ENCODE measurements around the gene NPAS3.

NPAS3 gene

DNA sequence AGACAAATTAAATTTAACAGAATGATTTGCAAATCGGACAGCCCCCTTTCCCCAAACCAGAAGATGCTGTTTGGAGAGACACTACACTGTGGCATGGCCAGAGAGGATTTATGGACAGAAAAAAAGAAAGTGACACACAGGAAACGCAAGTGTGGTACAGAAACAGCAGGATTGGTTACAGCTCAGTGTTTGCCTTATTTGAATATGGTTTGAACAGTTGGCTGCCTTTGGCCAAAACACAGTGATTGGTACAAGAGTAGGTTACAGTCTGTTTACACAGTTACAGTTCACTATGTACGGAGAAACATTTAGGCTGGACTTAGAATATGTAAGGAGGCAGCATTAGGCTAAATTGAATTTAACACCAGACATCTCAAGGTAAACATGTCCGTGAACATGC, 335.3 kb downstream of the NPAS3 start:
- DNase-seq, result no peak

DNA sequence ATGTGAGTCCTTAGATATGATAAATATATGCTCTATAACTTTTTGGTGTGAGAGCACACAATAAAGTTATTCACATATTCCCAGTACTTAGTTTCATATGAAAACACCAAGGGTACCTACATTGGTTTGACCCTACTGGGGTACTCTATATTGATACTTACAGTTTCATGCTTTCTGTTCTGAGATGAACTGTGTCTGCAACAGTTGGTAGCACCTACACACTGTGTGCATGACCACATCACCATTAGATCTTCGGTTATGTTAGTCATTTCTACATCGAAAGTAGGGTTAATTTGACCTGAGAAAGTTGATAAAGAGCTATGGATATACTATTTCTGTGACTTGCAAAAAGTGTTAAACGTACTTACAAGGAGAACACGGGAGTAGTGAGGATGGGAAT, 337.2 kb downstream of the NPAS3 start:
- no peak for DNase-seq

DNA sequence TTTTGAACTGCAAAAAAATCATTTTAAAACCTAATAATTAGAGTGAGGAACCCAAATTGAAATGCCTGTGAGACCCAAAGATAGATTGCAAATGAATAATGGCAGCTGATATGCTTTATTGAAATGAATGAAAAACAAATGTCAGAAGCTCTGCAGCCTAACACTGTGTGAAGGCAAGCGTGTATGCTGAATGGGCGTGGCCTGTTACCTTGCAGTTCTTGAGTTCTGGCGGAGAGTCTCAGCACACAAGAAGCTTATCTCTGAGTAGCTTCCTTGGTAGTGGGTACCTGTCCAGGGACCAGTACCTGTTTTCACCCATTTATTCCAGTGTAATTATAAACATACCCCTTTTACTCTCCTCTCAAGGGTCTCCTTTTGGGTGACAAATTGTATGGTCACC, 341.2 kb downstream of the NPAS3 start:
- DNase-seq, result no peak

DNA sequence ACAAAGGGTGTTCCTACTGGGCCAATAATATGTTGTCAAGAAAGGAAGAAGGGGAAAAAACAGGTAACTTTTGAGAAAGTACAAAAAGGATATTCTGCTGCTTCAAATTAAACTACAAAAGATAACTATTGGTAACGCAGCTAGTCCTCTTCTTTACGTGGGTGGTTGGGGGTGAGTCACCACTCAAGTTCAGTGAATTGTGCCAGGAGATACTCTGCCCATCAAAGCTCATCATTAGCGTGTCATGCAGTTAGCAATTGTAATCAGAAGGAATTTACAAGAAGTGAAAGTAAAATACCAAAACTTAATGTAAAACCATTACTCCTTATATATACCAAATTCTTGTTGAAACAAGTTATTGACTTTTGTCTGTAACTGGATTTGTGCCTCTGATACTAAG, 342.0 kb downstream of the NPAS3 start:
- DNase-seq, result no peak

DNA sequence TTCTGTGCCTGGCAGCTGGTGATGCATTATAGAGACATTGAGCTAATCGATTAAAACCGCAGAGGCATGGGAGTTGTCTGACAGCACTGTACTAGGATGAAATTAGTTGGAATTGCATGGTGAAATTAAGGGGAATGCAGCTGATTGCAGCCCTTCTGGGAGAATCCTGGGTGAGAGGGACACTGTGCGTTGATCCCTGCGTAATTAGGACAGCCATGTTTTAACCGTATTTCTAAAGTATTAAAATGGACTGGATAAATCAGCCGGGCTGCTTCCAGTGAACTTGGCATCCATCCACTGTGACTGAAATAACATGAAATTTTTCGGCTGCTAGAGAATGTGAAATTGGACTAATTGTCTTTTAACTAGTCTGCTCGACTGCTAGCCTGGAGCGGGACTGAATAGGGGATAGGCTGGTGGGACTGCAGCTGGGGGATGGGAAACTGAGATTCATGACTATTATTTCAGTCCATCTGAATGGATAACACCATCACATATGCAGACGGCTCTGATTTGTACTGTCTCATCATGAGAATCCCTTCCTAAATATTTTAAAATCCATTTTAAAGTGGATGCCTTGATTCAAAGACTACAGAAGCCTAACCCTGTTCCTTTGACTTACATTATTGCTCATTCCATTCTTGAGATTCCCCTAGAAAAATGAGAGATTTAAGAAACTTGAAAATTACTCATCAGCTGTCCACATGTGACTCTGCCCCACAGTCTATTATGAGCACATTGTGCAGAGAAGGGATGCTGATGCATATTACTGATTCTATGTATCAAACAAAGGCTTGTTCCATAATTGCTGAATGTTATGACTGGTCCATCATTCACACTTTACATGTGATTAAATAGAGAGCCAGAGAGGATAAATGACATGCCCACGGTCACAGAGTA, 343.9 kb downstream of the NPAS3 start:
- DNase-seq, result no peak

DNA sequence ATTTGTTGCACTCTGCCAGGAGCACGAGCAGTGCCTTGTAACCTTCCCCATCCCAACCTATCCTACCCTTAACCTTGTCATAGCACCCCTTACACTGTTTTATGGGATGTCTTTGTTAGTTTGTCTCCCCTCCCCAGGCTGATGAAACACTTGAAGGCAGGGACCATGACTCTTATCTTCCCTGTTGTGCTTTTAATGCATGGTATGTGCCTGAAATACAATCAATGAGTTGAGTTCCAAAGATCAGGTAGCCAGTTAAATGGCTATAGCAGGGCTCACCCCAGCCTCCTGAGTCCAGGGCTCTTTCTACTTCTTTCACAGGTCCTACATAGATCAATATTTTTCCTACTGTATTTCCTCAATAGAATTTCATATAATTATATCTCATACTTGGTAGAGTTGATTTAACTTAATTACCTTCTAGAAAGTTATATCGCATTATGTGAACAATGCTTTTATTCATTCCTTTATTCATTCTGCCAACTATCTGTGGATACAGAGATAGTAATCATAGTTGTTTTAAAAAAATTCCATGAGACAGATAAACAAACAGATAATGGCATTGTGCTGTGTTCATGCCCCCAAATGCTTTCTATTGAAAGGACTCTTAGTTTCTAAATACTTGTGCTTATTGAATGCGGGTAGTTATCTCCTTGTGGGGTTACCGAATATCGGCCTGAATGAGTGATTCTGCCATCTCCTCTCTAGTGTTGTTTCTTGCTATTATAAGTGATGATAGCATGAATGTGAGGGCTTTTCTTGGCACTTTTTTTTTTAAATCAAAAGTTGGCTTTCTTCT, 347.4 kb downstream of the NPAS3 start:
- DNase-seq, result no peak

DNA sequence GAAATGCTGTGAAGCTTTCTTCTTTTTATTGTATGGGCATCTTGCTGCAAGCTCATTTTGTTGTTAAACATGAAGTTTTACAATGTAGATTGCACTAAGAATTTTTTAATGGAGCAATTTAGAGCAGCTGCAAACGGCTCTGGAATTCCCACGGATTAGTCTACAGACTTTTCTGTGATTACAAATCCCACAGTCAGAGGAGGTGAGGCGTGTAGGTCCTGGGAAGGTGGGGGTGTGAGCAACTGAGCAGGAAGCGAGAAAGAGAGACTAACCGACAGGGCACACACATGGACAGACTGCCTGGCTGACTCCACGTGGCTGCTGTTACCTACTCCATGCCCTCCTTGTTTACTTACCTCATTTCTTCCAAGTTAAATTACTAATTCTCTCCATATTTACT, 348.5 kb downstream of the NPAS3 start:
- no peak for DNase-seq

DNA sequence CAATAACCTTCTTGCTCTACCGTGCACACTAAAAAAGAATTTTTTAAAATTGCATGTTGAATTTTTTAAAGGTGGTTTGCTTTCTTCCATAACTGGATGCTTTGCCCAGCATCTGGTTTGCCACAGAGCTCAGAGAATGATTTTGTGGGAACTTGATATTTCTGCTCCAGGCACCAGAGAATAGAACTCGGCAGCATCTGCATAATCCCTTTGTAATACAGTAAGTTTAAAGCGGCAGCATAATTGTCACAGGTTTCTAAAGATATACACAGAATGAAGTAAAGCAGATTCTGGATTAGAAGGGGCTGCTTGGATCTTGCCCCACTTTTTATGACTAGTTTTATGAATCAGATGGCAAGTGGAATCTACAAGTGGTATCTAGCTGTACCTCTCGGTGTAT, 352.0 kb downstream of the NPAS3 start:
- no peak for DNase-seq

DNA sequence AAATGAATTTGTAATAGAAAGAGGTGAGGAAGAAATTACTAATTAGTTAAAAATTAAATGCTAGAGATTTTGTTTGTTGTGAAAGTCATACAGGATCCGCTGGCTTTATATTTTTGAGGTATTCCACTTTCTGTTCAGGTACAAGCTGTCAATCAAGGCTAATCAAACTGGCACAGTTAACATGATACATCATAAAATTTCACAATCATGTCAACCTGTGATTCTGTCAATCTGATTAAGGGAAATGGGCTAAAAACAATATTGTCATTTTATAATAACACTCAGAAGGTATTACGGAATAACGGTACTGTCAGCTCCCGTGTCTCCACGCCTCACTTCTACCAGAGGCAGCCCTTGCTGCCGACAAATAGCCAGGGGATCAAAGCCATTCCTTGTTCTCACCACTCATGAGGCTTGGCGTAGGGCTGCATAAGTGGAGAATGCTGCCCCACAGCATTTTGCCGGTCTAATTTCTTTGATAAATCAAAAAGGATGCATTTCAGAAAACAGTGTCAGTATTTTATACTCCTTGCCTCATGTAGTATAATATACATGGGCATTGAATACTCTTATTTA, 352.9 kb downstream of the NPAS3 start:
- no peak for DNase-seq

DNA sequence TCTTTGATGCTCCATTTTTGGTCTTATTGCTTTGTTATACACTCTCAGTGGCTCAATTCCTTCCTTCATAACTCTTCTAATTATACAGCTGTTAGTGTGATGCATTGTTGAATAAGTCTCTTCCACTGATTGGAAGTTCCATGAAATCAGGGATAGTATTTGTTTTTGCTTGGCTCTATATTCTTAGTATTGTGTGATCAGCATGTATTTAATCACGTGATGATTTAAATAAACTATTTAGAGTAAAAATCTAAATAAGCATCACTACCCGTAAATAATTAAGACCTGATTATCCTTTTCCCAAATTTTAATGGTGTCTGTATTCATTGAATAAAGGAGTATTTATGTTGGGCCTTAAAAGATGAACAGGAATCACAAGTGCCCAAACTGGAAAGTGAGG, 355.7 kb downstream of the NPAS3 start:
- no peak for DNase-seq

DNA sequence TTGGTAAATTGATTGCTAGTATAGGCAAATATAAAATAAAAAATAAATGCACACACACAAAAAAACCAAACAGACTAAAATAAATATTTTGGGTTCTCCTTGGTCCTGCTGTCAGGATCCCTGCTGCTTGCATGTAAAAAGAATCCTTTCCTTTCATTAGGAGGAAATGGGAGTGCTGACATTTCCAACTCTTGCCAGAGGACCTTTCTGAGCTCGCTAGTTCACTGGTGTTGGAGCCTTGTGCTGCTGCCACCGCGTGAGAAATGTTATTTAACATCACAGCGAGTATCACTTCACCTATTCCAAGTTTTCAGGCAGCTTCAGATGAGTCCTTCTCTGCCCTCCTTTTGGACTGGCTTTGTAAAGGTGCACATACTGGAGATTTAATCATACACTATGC, 358.9 kb downstream of the NPAS3 start:
- no peak for DNase-seq

DNA sequence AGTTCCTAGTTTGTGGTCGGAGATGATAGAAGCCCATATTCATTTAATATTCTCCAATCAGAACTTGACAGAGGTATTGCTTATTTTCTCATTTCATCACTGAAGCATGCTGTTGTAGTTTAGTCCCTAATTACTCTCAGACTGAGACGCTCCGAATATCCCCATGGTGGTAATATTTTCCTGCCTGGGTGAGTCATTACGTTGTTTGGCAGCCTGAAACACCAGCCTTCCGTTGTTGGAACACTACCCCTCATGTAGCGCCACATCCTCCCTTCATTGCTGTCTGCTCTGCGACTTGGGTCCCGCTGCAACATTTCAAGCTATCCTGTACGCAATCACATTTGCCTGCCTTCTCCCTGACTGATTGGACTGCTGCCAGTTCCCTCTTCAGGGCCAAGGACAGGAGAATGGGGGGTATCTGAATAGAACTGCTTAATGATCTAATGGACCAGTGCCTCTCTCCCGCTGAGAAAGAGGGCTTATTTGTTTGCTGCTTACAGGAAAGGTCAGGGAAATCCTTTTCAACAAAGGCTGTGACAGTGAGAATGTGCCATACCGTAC, 369.1 kb downstream of the NPAS3 start:
- DNase-seq, result no peak

DNA sequence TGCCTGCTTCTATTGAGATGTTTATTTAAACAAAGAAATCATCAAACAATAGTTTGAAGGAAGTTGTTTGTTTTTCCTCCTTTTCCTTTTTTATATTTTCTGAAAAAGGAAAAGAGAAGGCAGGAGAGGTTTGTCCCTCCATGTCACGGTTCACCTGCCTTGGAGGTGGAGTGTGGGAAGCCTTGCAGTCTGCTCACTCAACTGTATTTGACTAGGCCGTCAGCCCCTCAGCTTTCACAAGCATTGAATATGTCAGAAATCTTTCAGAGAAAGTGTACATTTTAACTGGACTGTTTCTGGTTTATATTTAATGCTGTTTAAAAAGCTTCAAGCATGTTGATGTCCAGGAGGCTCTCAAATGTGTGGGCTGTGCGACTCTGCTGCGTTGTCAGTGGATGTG, 370.4 kb downstream of the NPAS3 start:
- no peak for DNase-seq

DNA sequence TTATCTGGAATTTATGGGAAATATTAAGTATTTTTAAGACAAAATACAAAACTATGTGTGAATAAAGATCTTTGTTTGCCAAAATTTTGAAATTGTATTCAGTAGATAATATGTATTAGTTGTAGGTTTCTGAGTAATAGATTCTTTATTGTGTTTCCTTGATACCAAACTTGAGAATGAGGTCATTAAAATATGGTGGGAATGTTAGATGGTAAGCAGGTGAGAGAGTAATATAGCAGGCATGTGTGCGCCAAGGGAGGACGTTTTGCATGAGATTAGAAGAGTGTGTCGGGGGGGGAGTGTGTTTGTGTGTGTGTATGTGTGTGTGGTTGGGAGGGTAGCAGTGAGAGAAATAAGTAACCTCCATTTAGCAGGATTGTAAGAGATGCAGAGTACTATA, 376.5 kb downstream of the NPAS3 start:
- no peak for DNase-seq

DNA sequence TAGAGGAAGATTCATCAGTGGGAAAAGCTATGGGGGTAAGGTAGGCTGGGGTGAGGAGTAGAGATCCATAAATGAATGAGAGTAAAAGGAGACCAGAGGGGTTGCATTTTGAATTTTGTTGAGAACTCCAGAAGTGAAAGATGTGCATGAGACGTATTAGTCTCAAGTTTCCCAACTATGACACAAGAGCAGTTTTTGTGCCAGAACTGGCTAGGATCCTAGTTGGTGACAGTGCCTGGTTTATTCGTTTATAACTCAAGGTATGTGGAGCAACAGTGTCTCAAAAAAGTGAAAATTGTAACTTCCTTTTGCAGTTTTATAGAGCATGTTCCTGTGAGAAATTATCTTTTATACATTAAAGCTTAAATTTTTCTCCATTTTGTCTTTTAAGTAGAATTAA, 377.0 kb downstream of the NPAS3 start:
- DNase-seq, result no peak

DNA sequence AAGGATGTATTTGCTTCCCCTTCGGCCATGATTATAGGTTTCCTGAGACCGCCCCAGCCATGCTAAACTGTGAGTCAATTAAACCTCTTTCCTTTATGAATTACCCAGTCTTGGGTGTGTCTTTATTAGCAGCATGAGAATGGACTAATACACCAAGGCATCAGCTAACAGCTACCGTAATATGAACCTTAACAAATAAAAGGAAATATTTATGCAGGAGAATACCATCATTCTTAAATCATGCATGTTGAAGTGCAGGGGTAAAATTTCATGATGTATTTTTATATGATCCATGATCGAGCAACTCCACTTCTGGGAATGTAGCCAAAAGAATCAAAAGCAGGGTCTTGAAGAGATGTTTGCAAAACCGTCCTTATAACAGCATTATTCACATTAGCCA, 379.0 kb downstream of the NPAS3 start:
- DNase-seq, result no peak

DNA sequence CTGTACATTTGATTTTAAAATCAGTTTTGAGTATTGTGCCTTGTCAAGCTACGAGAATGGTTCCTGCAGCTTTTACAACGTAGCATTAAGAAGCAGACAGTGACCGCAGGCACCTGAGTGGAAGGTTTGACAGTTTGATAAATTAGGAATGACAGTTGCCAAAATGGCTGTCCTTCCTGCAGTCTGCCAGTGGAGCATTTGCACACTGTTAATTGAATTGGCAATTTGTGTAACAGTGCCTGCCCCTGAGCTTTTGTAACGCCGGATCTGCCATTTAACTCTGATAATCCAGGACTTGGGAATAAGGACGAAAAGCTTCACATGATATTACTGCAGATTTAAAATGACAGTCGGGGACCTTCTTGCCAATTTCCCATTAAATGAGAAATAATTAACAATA, 385.3 kb downstream of the NPAS3 start:
- DNase-seq, result no peak

DNA sequence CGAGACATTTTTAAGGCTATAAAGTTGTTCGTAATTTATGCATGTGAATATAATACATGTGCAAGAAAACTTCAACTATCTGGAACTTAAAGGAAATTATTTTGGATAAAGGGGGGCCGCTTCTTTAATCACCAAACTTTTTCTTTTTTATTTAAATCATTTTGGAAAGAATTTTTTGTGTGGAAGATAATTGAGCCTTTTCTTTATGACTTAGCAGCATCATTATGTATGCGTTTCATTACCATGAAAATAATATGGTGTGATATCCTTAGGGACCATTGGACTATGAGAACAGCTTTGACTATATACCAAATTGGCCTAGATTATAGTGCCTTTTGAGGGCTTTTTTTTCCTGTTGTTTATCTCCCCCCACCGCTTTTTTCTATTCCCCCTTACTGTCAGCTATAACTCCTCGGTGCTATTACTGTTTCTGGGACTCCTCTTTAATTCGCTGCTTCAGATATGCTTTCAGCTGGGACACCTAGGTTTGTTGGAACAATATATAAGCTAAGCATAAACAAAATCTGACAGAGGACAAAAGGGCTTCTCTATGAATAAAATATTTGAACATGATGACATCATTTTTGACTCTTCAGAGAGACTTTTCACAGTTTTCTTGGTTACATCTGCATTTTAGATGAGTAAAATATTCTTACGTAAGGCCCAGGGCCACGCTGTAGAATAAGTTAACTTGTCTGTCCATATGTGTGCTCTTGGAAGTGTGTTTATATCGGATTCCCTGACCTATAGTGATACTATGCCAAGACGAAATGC, 392.7 kb downstream of the NPAS3 start:
- no peak for DNase-seq

DNA sequence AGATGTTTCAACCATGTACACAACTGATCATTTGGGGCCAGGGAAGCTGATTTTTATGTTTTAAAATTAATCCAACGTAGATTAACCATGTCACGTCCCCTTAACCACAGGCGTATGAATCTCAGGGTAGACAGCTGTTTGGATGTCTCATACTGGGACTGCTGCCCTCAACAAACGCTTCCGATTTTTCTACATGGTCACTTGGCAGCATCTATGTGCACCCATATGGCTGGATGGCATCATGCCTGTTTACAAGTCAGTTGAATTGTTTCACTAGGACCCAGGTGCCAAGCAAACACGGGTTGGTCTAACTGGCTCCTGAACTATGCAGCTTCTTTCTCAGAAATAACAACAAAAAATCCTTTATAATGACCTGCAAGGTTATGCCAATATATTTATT, 393.8 kb downstream of the NPAS3 start:
- no peak for DNase-seq

DNA sequence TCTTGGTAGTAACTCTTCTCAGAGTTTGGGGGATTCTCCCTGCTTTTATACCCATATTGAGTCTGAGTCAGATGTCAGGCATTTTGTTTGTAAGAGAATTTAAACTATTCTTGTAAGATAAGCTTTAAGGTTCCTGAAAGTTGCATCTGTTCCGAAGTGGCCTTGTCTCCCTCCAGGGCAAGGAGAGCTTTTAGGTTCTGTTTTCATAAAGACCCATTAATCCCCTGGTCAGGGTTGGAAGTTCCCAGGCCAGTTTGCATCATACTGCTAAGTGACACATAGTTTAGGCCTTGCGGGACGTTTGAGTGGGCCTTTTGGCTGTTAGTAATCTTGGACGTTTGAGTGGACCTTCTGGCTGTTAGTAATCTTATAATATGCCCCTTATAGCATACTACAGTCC, 396.7 kb downstream of the NPAS3 start:
- no peak for DNase-seq

DNA sequence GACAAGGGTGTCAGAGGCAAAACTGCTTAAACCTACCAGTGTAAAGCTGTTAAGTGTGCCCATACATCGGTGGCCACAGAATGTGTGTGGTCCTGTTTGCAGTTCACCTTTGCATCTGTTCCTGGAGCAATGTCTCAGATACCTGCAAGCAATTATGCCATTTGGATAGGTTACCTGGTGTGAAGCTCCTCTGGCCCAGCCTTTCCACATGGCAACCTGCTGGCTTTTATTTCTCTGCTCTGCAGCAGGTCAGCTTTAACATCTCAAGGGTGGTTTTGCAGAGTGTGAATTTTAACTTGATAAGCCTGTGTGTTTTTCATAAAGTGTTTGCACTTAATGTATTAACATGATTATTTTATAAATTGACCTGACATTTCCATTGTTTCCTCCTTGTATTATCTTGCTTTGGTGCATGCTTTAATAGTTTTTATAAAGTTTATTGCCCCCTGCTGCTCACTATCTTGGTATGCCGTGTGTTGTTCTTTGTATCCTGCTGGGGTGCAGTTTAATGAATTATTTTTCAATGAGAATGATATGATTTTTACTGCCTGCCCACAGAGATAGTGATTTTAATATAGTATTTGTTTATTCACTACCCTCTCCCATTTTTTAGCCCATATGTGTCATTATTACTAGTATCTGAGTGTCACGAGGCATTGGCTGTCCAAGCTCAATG, 403.8 kb downstream of the NPAS3 start:
- DNase-seq, result no peak

DNA sequence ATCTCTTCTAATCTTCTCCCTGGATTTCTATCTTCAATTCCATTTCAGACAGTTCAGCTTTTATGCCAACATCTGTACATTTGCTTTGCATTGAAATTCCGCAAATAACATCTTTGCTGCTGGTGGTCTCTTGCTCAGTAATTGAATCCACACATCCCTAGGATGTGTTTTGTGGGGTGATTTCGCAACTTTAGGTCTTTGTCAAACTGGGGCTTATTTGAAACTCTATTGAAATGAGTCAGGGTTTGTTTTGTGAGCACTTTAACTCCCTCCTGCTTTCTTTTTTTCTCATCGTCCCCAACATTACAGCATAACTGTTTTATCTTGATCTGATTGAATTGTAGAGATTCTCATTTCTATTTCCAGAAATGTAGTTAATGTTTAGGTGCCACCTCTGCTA, 404.3 kb downstream of the NPAS3 start:
- DNase-seq, result no peak

Measured in KG1 (cell line).